HepG2 (cell line): ENCODE data around the gene PPP1R7. TPM values are rescaled to one million over a fixed set of nuclear protein-coding genes. Genes with fewer than 3 reads are reported as not detected.
A peak's percentile ranks its signal among the peaks of the same experiment; 100 is the strongest.

Experiments used
- AGO2 ChIP-seq: fragments of 200-400 bp; formaldehyde crosslinking; optimal IDR thresholded peaks from 2 replicates; pipeline ENCODE3; 2017; ENCODE audit warnings: mild to moderate bottlenecking, low read depth, low read length, moderate library complexity
- ARNT ChIP-seq: fragments of 450-650 bp; IDR thresholded peaks from 2 replicates; pipeline ENCODE4 v1.6.1; 2017
- CREB3 ChIP-seq: sonication (generic); formaldehyde crosslinking; IDR thresholded peaks from 2 replicates; pipeline ENCODE4 v1.5.0; 2020; ENCODE audit warnings: missing genetic modification reagents
- EED ChIP-seq: sonication (generic); formaldehyde crosslinking; IDR thresholded peaks from 2 replicates; pipeline ENCODE4 v1.5.0; 2020; ENCODE audit warnings: mild to moderate bottlenecking, missing genetic modification reagents
- GABPA ChIP-seq, 2 experiments: IDR thresholded peaks; 2 replicates each; pipeline ENCODE4 v1.6.1; 2011 to 2016; ENCODE audit warnings: low read depth in 2 of 2, low read length in 1 of 2, missing biosample characterization in 1 of 2, missing genetic modification characterization in 1 of 2
- GZF1 ChIP-seq: sonication (generic); formaldehyde crosslinking; IDR thresholded peaks from 2 replicates; pipeline ENCODE4 v1.5.1; 2020; ENCODE audit warnings: mild to moderate bottlenecking, missing genetic modification reagents
- ISL2 ChIP-seq: sonication (generic); formaldehyde crosslinking; IDR thresholded peaks from 2 replicates; pipeline ENCODE4 v1.5.0; 2020; ENCODE audit warnings: missing genetic modification reagents
- KAT8 ChIP-seq: IDR thresholded peaks from 2 replicates; pipeline ENCODE4 v1.6.1; 2016; ENCODE audit warnings: missing genetic modification reagents, missing compliant biosample characterization
- NFYB ChIP-seq: sonication (generic); formaldehyde crosslinking; IDR thresholded peaks from 2 replicates; pipeline ENCODE4 v1.4.0; 2020; ENCODE audit warnings: missing genetic modification reagents
- PAF1 ChIP-seq: IDR thresholded peaks from 2 replicates; pipeline ENCODE4 v1.6.1; 2016; ENCODE audit warnings: missing genetic modification reagents, missing compliant biosample characterization
- SALL2 ChIP-seq: sonication (generic); formaldehyde crosslinking; IDR thresholded peaks from 2 replicates; pipeline ENCODE4 v1.8.1; 2023; ENCODE audit warnings: mild to moderate bottlenecking, missing genetic modification reagents, inconsistent platforms
- SIX4 ChIP-seq: sonication (generic); formaldehyde crosslinking; IDR thresholded peaks from 2 replicates; pipeline ENCODE4 v1.4.0; 2020; ENCODE audit warnings: missing genetic modification reagents
- TFAP4 ChIP-seq: sonication (generic); IDR thresholded peaks from 2 replicates; pipeline ENCODE4 v1.6.1; 2016; ENCODE audit warnings: low read depth, borderline replicate concordance
- ZBTB44 ChIP-seq: sonication (generic); formaldehyde crosslinking; IDR thresholded peaks from 2 replicates; pipeline ENCODE4 v1.4.0; 2020; ENCODE audit warnings: missing genetic modification reagents
- ZNF281 ChIP-seq: sonication (generic); formaldehyde crosslinking; IDR thresholded peaks from 2 replicates; pipeline ENCODE4 v1.4.0; 2020; ENCODE audit warnings: missing genetic modification reagents, borderline replicate concordance
- ZNF609 ChIP-seq: sonication (generic); formaldehyde crosslinking; IDR thresholded peaks from 2 replicates; pipeline ENCODE4 v1.4.0; 2020; ENCODE audit warnings: mild to moderate bottlenecking, missing genetic modification reagents, borderline replicate concordance
- ZNF616 ChIP-seq: sonication (generic); formaldehyde crosslinking; IDR thresholded peaks from 2 replicates; pipeline ENCODE4 v1.5.0; 2020; ENCODE audit warnings: low read depth, mild to moderate bottlenecking, missing genetic modification reagents
- ZNF839 ChIP-seq: sonication (generic); formaldehyde crosslinking; IDR thresholded peaks from 2 replicates; pipeline ENCODE4 v1.4.0; 2020; ENCODE audit warnings: missing genetic modification reagents, mild to moderate bottlenecking, borderline replicate concordance
- polyA plus RNA-seq, 8 experiments: library from polyadenylated mRNA; depleted of rRNA in 3 of 8; stranded (reverse) in 7 of 8; unstranded in 1 of 8; fragments of >200 nt; fragmentation: Illumina TruSeq in 4 of 8; extraction: Trizol in 4 of 8; gene quantifications; 2 replicates each; pipeline versions ENCODE4 v1.2.1 to v1.2.3, GENCODE V29; 2011 to 2016; ENCODE audit warnings: low read depth in 4 of 8, missing spikeins in 1 of 8, mixed read lengths in 1 of 8; ENCODE audit not compliant: insufficient read depth in 1 of 8
- total RNA-seq, 5 experiments: library from RNA; depleted of rRNA; stranded (reverse); fragments of >200 nt; fragmentation: Illumina TruSeq; extraction: Trizol; gene quantifications; 2 replicates each; pipeline ENCODE4 v1.2.3, GENCODE V29; 2016; ENCODE audit warnings: low read depth in 1 of 5

PPP1R7 gene
- total and polyA plus RNA-seq, 2 of the 13 experiments (the other 11 are each of a cell fraction or from before 2014, with no cell fraction given): 33.3 to 67.9 TPM

GRCh38 chr2:241149925-241150659, at the start of gene PPP1R7 (continued):
- no peak for TF ChIP-seq ZNF609 (CRISPR knock-in tag)
- no peak for TF ChIP-seq PAF1 (CRISPR knock-in tag)
- peak; percentile 61; the same call in 1 of the 2 replicates for TF ChIP-seq ZNF839 (CRISPR knock-in tag)
- TF ChIP-seq SALL2 (CRISPR knock-in tag): peak; percentile 80; the same call in 1 of the 2 replicates
- peak; percentile 78 for TF ChIP-seq ISL2 (CRISPR knock-in tag)
- no peak for TF ChIP-seq GZF1
- peak; percentile 24; the same call in 1 of the 2 replicates for TF ChIP-seq ZNF616 (CRISPR knock-in tag)
- TF ChIP-seq ZNF281: no peak; the same call in 1 of the 2 replicates
- 0 out of 2 replicates have a peak, but pooled peaks have one; percentile 77 for TF ChIP-seq EED
- TF ChIP-seq NFYB: peak; percentile 95
- peak; percentile 90; the same call in 1 of the 2 replicates for TF ChIP-seq KAT8 (CRISPR knock-in tag)
- no peak for TF ChIP-seq ZBTB44 (CRISPR knock-in tag)
- TF ChIP-seq SIX4 (CRISPR knock-in tag): 0 out of 2 replicates have a peak, but pooled peaks have one; percentile 10
- TF ChIP-seq TFAP4: peak; percentile 35; the same call in 1 of the 2 replicates
- TF ChIP-seq ARNT: no peak
- peak; percentile 51 for TF ChIP-seq AGO2
- peak; percentile 48 for TF ChIP-seq GABPA (IDR thresholded peaks at IDR 0.05; ENCODE audit: low read depth, low read length)
- TF ChIP-seq GABPA (CRISPR knock-in tag; IDR thresholded peaks at IDR 0.05; ENCODE audit: low read depth): peak; percentile 80
- TF ChIP-seq CREB3: peak; percentile 32; the same call in 1 of the 2 replicates
